ENCODE measurements around the gene ZYG11B.

GRCh38 chr1:52753169-52753568 lies 26.9 kb downstream of the ZYG11B start:
- TF ChIP-seq CTCF (IDR thresholded peaks at IDR 0.05) (no peak), EZH2 (IDR thresholded peaks at IDR 0.05; ENCODE audit: borderline replicate concordance, insufficient read depth, low read depth, low read length, poor library complexity, severe bottlenecking) (no peak)
